ENCODE results near the gene NGEF. TPM values are rescaled to one million over a fixed set of nuclear protein-coding genes. Genes with fewer than 3 reads are reported as not detected.
"Not testable (repeated sequence)": the region's sequence is repeated elsewhere in the genome, so short reads cannot be mapped to it uniquely, and the experiment has no call there.

NGEF gene
- polyA plus RNA-seq, 1 of the 3 experiments (the other 2 are of a cell fraction), result 1.4 TPM

DNA sequence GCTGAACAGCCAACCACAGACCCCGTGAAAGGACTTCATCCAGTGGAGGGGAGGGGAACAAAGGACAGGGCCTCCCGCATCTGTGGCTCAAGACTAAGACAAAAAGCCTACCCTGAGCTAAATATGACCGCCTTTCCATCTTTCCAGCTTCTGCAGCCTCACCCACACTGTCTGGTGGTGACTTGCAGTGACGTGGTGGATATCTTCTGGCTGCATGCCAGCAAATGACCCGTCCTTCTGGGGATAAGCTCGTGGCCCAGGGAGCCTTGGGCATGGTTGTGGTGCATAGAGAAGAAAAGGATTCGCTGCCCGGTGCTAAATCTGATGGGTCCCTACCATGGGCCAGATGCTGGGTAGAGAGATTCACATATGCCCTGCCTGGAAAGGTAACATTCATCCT lies 8.7 kb upstream of the NGEF start:
- TF ChIP-seq NFIC (IDR thresholded peaks at IDR 0.05; ENCODE audit: borderline replicate concordance), result peak; percentile 44; the same call in 1 of the 2 replicates
- TF ChIP-seq SIN3A (IDR thresholded peaks at IDR 0.05; ENCODE audit: borderline replicate concordance, low read depth, low read length), result no peak
- Histone ChIP-seq H3K79me2 (ENCODE audit: insufficient read depth) (no peaks in the 10 kb centered on the region), H2AFZ (ENCODE audit: low read depth) (no peak overlapping the region), H3K36me3 (replicated peaks in 1 of 2; ENCODE audit: control insufficient read depth in 1 of 2, insufficient read depth in 2 of 2, low read length in 1 of 2) (no peaks in the 10 kb centered on the region), H3K9me3 (no peaks in the 10 kb centered on the region), H4K20me1 (ENCODE audit: insufficient read depth) (no peaks in the 10 kb centered on the region), H3K4me3 (ENCODE audit: low read depth in 2 of 2, low read length in 1 of 2) (no peak overlapping the region), H3K9ac (no peak overlapping the region), H3K4me2 (no peak overlapping the region), H3K27me3 (ENCODE audit: insufficient read depth) (no peaks in the 10 kb centered on the region), H3K9me2 (no peaks in the 10 kb centered on the region), H3F3A (replicated peaks; ENCODE audit: insufficient read depth) (no peaks in the 10 kb centered on the region), H3K4me1 (ENCODE audit: control insufficient read depth in 1 of 2, insufficient read depth in 2 of 2, low read depth in 1 of 2, low read length in 1 of 2) (no peaks in the 10 kb centered on the region), H3K27ac (ENCODE audit: low read depth in 2 of 2, low read length in 1 of 2) (no peak overlapping the region)
- POLR2A ChIA-PET, result no interaction called here
- CTCF ChIA-PET, result no interaction called here
- WGBS (ENCODE audit: low lambda C conversion rate), result 72% methylated on average over 5 of the region's 8 CpGs
- no peak for DNase-seq

DNA sequence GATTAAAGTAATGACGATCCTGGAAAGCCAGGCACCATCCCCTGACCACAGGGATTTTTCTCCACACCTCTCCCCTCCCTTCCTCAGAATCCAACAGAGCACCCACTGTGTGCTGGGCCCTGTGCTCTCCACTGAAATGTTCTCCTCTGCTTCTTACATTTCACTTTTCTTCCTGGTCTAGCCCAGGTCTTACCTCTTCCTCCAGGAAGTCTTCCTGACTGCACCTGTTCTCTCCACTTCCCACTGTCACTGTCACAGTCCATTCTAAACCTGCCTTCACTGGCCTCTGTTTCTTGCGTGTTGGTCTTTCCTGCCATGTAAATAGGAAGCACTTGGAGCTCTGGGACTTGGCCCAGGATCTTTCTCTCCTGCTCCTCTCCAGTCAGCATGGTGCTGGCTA lies 7.4 kb upstream of the NGEF start:
- TF ChIP-seq RCOR1 (IDR thresholded peaks at IDR 0.05; ENCODE audit: low read length), result no peak
- TF ChIP-seq TCF12 (IDR thresholded peaks at IDR 0.05), result no peak
- TF ChIP-seq TAF1 (IDR thresholded peaks at IDR 0.05; ENCODE audit: borderline replicate concordance, low read depth, low read length), result no peak
- TF ChIP-seq, protein P1, sequence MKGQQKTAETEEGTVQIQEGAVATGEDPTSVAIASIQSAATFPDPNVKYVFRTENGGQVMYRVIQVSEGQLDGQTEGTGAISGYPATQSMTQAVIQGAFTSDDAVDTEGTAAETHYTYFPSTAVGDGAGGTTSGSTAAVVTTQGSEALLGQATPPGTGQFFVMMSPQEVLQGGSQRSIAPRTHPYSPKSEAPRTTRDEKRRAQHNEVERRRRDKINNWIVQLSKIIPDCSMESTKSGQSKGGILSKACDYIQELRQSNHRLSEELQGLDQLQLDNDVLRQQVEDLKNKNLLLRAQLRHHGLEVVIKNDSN (IDR thresholded peaks at IDR 0.05; ENCODE audit: borderline replicate concordance, low read depth), result no peak
- TF ChIP-seq, protein P2, sequence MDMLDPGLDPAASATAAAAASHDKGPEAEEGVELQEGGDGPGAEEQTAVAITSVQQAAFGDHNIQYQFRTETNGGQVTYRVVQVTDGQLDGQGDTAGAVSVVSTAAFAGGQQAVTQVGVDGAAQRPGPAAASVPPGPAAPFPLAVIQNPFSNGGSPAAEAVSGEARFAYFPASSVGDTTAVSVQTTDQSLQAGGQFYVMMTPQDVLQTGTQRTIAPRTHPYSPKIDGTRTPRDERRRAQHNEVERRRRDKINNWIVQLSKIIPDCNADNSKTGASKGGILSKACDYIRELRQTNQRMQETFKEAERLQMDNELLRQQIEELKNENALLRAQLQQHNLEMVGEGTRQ (IDR thresholded peaks at IDR 0.05; ENCODE audit: borderline replicate concordance, low read depth, low read length), result no peak
- no peak for TF ChIP-seq EP300 (IDR thresholded peaks at IDR 0.05; ENCODE audit: borderline replicate concordance in 1 of 2, low read depth in 1 of 2, low read length in 1 of 2)
- TF ChIP-seq RXRA (IDR thresholded peaks at IDR 0.05; ENCODE audit: borderline replicate concordance, low read depth), result no peak
- TF ChIP-seq GATA2 (CRISPR knock-in tag; IDR thresholded peaks at IDR 0.05), result no peak
- no peak for TF ChIP-seq SMC3 (IDR thresholded peaks at IDR 0.05; ENCODE audit: low read depth, low read length)
- TF ChIP-seq, protein P3, sequence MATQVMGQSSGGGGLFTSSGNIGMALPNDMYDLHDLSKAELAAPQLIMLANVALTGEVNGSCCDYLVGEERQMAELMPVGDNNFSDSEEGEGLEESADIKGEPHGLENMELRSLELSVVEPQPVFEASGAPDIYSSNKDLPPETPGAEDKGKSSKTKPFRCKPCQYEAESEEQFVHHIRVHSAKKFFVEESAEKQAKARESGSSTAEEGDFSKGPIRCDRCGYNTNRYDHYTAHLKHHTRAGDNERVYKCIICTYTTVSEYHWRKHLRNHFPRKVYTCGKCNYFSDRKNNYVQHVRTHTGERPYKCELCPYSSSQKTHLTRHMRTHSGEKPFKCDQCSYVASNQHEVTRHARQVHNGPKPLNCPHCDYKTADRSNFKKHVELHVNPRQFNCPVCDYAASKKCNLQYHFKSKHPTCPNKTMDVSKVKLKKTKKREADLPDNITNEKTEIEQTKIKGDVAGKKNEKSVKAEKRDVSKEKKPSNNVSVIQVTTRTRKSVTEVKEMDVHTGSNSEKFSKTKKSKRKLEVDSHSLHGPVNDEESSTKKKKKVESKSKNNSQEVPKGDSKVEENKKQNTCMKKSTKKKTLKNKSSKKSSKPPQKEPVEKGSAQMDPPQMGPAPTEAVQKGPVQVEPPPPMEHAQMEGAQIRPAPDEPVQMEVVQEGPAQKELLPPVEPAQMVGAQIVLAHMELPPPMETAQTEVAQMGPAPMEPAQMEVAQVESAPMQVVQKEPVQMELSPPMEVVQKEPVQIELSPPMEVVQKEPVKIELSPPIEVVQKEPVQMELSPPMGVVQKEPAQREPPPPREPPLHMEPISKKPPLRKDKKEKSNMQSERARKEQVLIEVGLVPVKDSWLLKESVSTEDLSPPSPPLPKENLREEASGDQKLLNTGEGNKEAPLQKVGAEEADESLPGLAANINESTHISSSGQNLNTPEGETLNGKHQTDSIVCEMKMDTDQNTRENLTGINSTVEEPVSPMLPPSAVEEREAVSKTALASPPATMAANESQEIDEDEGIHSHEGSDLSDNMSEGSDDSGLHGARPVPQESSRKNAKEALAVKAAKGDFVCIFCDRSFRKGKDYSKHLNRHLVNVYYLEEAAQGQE (IDR thresholded peaks at IDR 0.05; ENCODE audit: low read depth, low read length), result no peak
- TF ChIP-seq MEF2A (IDR thresholded peaks at IDR 0.05; ENCODE audit: borderline replicate concordance, low read depth), result no peak
- TF ChIP-seq JUND (IDR thresholded peaks at IDR 0.05), result no peak
- no peak for TF ChIP-seq SIN3A (IDR thresholded peaks at IDR 0.05; ENCODE audit: borderline replicate concordance, low read depth, low read length)
- no peak for TF ChIP-seq CHD2 (IDR thresholded peaks at IDR 0.05; ENCODE audit: low read length, partially characterized antibody)
- TF ChIP-seq GABPA (IDR thresholded peaks at IDR 0.05; ENCODE audit: low read depth), result no peak
- Histone ChIP-seq H3K9ac (no peak overlapping the region), H2AFZ (ENCODE audit: low read depth) (no peak overlapping the region), H3F3A (replicated peaks; ENCODE audit: insufficient read depth) (no peaks in the 10 kb centered on the region), H3K36me3 (replicated peaks in 1 of 2; ENCODE audit: control insufficient read depth in 1 of 2, insufficient read depth in 2 of 2, low read length in 1 of 2) (no peaks in the 10 kb centered on the region), H3K27ac (ENCODE audit: low read depth in 2 of 2, low read length in 1 of 2) (no peak overlapping the region), H3K27me3 (ENCODE audit: insufficient read depth) (no peaks in the 10 kb centered on the region), H3K79me2 (ENCODE audit: insufficient read depth) (no peaks in the 10 kb centered on the region), H3K4me3 (ENCODE audit: low read depth in 2 of 2, low read length in 1 of 2) (no peak overlapping the region), H3K4me1 (ENCODE audit: control insufficient read depth in 1 of 2, insufficient read depth in 2 of 2, low read depth in 1 of 2, low read length in 1 of 2) (no peaks in the 10 kb centered on the region), H3K9me3 (no peaks in the 10 kb centered on the region), H4K20me1 (ENCODE audit: insufficient read depth) (no peaks in the 10 kb centered on the region), H3K4me2 (no peak overlapping the region), H3K9me2 (no peaks in the 10 kb centered on the region)
- POLR2A ChIA-PET, result no interaction called here
- CTCF ChIA-PET, result interaction anchor here (1.4 kb wide), 1 partner anchor 9 kb away, joined by 4 read pairs; no protein-coding TSS in a partner anchor
- DNase-seq, result no peak
- 79% methylated on average over 2 of the region's 2 CpGs for WGBS (ENCODE audit: low lambda C conversion rate)

DNA sequence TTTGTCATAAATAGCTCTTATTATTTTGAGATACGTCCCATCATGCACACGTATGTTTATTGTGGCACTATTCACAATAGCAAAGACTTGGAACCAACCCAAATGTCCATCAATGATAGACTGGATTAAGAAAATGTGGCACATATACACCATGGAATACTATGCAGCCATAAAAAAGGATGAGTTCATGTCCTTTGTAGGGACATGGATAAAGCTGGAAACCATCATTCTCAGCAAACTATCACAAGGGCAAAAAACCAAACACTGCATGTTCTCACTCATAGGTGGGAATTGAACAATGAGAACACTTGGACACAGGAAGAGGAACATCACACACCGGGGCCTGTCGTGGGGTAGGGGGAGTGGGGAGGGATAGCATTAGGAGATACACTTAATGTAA lies 6.6 kb upstream of the NGEF start:
- H4K20me1 ChIP-seq (ENCODE audit: insufficient read depth); H3F3A ChIP-seq (replicated peaks; ENCODE audit: insufficient read depth); POLR2A ChIA-PET; H3K4me3 ChIP-seq (ENCODE audit: low read depth in 2 of 2, low read length in 1 of 2); H3K36me3 ChIP-seq (replicated peaks in 1 of 2; ENCODE audit: control insufficient read depth in 1 of 2, insufficient read depth in 2 of 2, low read length in 1 of 2); H3K27ac ChIP-seq (ENCODE audit: low read depth in 2 of 2, low read length in 1 of 2); H3K27me3 ChIP-seq (ENCODE audit: insufficient read depth); H3K9me2 ChIP-seq; DNase-seq; H2AFZ ChIP-seq (ENCODE audit: low read depth); H3K4me2 ChIP-seq; H3K4me1 ChIP-seq (ENCODE audit: control insufficient read depth in 1 of 2, insufficient read depth in 2 of 2, low read depth in 1 of 2, low read length in 1 of 2); H3K79me2 ChIP-seq (ENCODE audit: insufficient read depth); H3K9me3 ChIP-seq; H3K9ac ChIP-seq: not testable (repeated sequence)
- CTCF ChIA-PET, result interaction anchor here (0.7 kb wide), 1 partner anchor 34 kb away, joined by 3 read pairs; no protein-coding TSS in a partner anchor
- WGBS (ENCODE audit: low lambda C conversion rate), result 84% methylated on average over 4 of the region's 4 CpGs
